GM10266 (cell line): Measurements from ENCODE around the gene ATP13A1.
A peak's percentile ranks its signal among the peaks of the same experiment; 100 is the strongest.

Source experiments
- DNase-seq: peaks from one replicate; pipeline ENCODE4 v3.0.0; 2012; ENCODE audit errors: extremely low spot score
- TF ChIP-seq, protein P1 (sequence below): IDR thresholded peaks from 2 replicates; pipeline ENCODE4 v1.5.1; 2012; ENCODE audit warnings: mild to moderate bottlenecking, low read depth; ENCODE audit not compliant: control insufficient read depth, insufficient read depth; ENCODE audit errors: missing control alignments

The ATP13A1 gene

DNA sequence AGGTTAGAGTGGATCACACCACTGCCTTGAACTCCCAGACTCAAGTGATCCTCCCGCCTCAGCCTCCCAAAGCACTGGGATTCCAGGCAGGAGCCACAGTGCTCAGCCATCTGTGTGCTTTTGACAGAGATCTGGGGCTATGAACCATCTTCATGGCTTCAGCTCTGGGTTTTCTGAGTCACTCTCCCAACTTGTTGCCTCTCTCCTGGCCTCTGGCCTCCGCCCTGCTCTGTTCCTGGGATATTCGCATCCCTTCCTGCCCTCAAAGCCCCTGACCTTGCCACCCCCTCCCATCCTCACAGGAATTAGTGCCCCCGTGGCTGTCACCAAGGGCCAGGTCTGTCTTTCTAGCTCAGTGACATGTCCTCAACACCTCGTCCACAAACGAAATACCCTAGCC is 14.3 kb downstream of the ATP13A1 start:
- TF ChIP-seq, protein P1, sequence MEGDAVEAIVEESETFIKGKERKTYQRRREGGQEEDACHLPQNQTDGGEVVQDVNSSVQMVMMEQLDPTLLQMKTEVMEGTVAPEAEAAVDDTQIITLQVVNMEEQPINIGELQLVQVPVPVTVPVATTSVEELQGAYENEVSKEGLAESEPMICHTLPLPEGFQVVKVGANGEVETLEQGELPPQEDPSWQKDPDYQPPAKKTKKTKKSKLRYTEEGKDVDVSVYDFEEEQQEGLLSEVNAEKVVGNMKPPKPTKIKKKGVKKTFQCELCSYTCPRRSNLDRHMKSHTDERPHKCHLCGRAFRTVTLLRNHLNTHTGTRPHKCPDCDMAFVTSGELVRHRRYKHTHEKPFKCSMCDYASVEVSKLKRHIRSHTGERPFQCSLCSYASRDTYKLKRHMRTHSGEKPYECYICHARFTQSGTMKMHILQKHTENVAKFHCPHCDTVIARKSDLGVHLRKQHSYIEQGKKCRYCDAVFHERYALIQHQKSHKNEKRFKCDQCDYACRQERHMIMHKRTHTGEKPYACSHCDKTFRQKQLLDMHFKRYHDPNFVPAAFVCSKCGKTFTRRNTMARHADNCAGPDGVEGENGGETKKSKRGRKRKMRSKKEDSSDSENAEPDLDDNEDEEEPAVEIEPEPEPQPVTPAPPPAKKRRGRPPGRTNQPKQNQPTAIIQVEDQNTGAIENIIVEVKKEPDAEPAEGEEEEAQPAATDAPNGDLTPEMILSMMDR, result no peak
- no peak for DNase-seq

DNA sequence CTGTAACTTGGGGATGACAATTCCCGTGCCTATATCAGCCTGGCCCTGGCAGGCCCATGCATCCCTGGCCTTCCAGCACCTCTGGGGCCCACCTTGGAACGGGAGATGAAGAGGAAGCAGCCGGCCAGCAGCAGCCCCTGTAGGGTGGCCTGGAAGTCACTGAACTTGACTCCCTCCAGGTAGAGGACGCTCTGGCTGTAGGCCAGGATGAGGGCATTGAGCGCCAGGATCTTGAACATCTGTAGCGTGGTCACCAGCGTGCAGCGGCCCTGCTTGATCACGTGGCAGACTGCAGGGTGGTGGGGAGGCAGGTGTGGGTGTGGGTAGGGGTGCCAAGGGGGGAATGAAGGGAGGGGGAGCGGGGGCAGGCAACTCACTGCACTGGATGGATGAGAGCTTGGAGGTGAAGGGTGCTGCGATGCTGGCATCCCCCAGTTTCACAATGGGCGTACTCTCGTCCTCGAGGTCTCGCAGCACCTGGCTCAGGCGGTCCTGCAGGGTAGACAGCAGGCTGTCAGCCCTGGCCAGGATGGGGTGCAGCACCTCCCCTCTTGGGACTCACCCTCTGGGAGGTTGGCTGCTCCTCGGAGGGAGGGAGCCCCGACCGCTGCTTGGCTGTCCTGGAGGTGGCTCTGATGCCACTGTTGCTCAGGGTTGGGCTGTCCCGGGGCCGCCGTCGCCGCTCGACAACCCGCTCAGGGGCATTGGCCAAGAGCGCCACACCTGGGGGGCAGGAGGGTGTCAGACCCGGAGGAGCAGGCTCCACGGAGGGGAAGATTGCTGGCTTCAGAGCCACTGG is 16.2 kb downstream of the ATP13A1 start:
- TF ChIP-seq, protein P1, result no peak
- DNase-seq, result no peak

DNA sequence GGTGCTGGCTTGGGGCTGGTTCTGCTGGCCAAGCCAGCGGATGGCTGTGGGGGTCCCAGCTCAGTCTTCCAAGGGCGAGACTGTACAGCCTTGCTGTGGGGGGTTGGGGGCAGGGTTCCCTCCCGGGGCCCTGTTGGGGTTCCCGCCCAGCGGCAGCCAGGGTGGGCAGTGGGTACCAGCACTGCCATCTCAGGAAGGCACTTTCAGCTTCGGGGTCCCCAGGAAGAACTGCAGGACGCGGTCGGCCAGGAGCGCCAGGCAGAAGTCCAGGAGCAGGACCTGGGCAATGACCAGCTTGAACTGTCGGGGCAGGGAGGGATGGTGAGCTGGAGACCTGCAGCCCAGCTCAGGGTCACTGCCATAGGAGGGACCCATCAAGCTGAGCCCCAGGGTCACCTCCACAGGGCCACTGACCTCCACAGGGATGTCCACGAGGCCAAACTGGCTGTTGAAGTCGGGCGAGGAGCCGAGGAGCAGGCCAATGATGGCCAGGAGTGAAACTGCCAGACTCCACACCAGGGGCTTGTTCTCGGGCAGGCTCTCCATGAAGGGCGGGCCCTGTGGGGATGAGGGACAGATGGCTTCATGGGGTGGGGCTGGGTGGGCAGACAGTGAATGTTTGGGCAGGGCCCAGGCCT is 18.1 kb downstream of the ATP13A1 start:
- no peak for DNase-seq
- TF ChIP-seq, protein P1, result no peak

DNA sequence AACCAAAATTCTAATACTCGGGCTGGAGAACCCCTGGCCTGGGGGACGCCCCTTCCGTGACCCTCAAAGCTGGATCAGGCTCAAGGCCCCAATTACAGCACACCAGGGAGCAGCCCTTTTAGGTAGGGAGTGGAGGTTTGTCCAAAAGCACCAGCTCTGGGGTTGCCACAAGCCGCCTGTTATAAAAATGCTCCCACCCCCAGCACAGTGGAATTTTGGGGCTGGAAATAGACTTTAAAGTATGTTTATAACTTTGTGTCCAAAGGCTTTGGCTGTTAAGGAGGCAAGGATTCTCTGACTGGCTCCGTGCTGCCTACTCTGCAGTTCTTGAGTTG is 19.5 kb downstream of the ATP13A1 start:
- DNase-seq, result no peak
- TF ChIP-seq, protein P1, result peak; percentile 15

DNA sequence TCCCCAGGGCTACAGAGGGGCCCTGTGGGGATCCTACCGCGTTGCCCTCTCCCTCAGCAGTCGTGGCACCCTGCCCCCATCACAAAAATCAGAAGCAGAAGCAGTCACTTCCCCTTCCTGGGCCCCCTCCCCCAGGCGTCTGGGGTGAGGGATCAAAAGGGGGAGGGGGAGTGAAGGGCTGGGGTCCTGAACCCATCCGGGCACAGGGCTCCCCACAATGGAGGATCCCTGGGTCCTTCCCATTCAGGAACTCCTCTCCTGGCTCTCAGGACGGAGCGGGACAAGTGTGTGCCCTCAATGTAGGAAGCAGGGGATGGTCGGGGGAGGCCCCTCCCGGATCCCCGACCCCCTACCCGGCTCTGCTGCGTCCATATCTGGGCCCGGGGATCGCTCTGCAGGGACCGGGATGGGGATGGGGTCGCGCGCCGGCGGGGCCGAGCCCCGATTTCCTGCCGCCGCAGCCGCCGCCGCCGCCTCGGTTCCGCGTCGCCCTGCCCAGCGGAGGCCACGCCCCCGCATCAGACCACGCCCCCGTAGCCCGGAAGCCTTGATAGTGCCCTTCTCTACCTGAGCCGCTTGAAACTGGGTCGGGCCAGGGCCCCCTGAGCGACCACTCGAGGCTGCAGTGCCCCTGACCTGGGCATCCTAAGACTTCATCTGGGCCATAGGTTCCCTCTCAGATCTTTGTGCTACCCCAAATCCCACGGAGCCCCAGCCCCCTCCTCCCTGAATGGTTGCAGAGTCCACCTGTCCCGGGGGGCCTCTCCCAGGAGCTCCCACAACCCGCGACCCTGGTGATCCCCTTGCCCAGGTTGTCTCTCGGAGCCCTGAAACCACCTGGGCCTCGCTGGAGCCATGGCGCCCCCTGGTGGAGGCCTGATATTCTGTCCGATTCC is 20.1 kb downstream of the ATP13A1 start, which contains the start of gene GMIP:
TSS of gene GMIP (minus strand) at position 500 of the 896 bp plus-strand sequence. CDS start at position 372, 128 bp downstream.
- TF ChIP-seq, protein P1, result peak; percentile 78
- peak; percentile 96 for DNase-seq

DNA sequence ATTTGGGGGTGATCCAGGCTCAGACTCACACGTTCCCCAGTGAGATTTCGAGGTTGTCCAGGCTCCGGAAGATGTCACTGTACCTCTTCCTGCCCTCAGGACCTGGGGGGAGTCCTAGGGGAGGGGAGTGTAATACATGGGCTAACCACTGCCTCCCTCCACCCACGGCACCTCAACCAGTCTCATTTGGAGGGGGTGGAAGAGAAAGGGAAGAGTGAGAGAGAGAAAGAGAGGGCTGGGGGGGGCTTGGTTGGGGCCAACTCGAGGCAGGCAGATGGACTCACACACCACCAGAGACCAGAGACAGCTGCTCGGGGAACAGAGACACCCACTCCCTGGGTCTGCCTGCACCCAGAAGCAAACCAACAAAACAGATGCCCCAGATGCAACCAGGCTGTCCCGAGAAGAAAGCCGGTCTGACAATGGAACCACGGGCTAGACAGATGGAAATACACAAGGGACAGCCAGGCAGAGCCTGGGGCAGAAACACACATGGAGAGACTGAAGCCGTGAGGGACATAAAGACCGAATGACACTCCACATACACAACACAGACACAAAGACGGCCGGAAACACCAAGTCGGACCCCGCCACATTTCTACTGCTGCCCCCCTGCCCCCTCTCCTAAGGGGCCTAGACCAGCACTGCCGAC is 20.8 kb downstream of the ATP13A1 start:
- peak; percentile 86 for DNase-seq

More for the DNA sequence above, 20.8 kb downstream of the ATP13A1 start:
- TF ChIP-seq, protein P1, result no peak
